HepG2 (cell line): ENCODE data around the gene MYLK3. TPM values are rescaled to one million over a fixed set of nuclear protein-coding genes. Genes with fewer than 3 reads are reported as not detected.

ENCODE experiments used
- ATAC-seq: fragments of 200-7000 bp; cut with Tn5 transposase; 3 replicates; pipeline ENCODE4 v1.9.1; 2020; ENCODE audit warnings: mild to moderate bottlenecking, moderate library complexity
- BruUV-seq: library from RNA; stranded (reverse); fragments of 400-500 nt; replicated peaks from 2 replicates; lab custom pipeline; 2021; lab: Mats Ljungman, UMichigan
- CTCF ChIA-PET: fragments of 300-600 bp; formaldehyde crosslinking; extraction: SDS; loops from one replicate; lab custom pipeline; 2021; ENCODE audit warnings: low total read pairs, inconsistent platforms, low intra/inter-chr PET ratio; lab: Yijun Ruan, JAX
- POLR2A ChIA-PET: fragments of 350-600 bp; sonication (Branson Sonifier 250); formaldehyde crosslinking; loops from one replicate; lab custom pipeline; 2020; ENCODE audit warnings: antibody characterized with exemption, inconsistent platforms; lab: Yijun Ruan, JAX
- DNase-seq: peaks from one replicate; pipeline ENCODE4 v3.0.0-alpha.2; 2015; ENCODE audit warnings: low spot score
- FAIRE-seq: peaks from 3 replicates; lab custom pipeline; 2011; peaks lifted over from hg19 to GRCh38; lab: Jason Lieb, UNC
- H2AFZ ChIP-seq: one replicate; pipeline ENCODE4 v1.6.1; 2011; ENCODE audit warnings: low read length, inconsistent platforms
- H3K27ac ChIP-seq: fragments of 300-600 bp; 3 replicates; pipeline ENCODE4 v1.8.0; 2011; ENCODE audit warnings: mixed run types, mild to moderate bottlenecking, mixed read lengths, low read length, inconsistent platforms; ENCODE audit not compliant: insufficient read depth; ENCODE audit errors: extremely low read length
- H3K27me3 ChIP-seq, 2 experiments: fragments of 200-600 bp in 1 of 2; 2 replicates in 1 of 2; 3 replicates in 1 of 2; pipeline versions ENCODE4 v1.6.0 to v1.8.0; 2011; ENCODE audit warnings: low read length in 2 of 2, mild to moderate bottlenecking in 2 of 2, moderate library complexity in 2 of 2, inconsistent platforms in 1 of 2; ENCODE audit not compliant: insufficient read depth in 2 of 2, control insufficient read depth in 1 of 2
- H3K36me3 ChIP-seq, 2 experiments: fragments of 200-600 bp in 1 of 2; replicated peaks in 1 of 2; 2 replicates in 1 of 2; 3 replicates in 1 of 2; pipeline versions ENCODE4 v1.5.1 to v1.8.0; 2011; ENCODE audit warnings: low read length in 2 of 2, inconsistent platforms in 1 of 2; ENCODE audit not compliant: insufficient read depth in 2 of 2, control insufficient read depth in 1 of 2
- H3K4me1 ChIP-seq: 2 replicates; pipeline ENCODE4 v1.5.1; 2012; ENCODE audit warnings: low read length, inconsistent platforms; ENCODE audit not compliant: insufficient read depth
- H3K4me2 ChIP-seq: 2 replicates; pipeline ENCODE4 v1.6.0; 2011; ENCODE audit warnings: low read depth, low read length, inconsistent platforms
- H3K4me3 ChIP-seq, 3 experiments: fragments of 200-600 bp in 1 of 3; sonication (generic), shearing (Covaris generic) in 1 of 3; replicated peaks in 1 of 3; 2 replicates each; pipeline ENCODE4 v1.5.1; 2011 to 2016; ENCODE audit warnings: low read length in 3 of 3, inconsistent platforms in 2 of 3, low read depth in 2 of 3, mild to moderate bottlenecking in 2 of 3, control low read depth in 1 of 3, mixed read lengths in 1 of 3; ENCODE audit not compliant: insufficient read depth in 1 of 3
- H3K79me2 ChIP-seq: one replicate; pipeline ENCODE4 v1.6.1; 2011; ENCODE audit warnings: low read length, inconsistent platforms; ENCODE audit not compliant: insufficient read depth
- H3K9ac ChIP-seq: 2 replicates; pipeline ENCODE4 v1.6.0; 2011; ENCODE audit warnings: mild to moderate bottlenecking, low read depth, low read length, inconsistent platforms; ENCODE audit not compliant: insufficient read depth
- H3K9me3 ChIP-seq: 2 replicates; pipeline ENCODE4 v1.5.1; 2012; ENCODE audit warnings: mild to moderate bottlenecking, low read length
- H4K20me1 ChIP-seq: 2 replicates; pipeline ENCODE4 v1.6.0; 2011; ENCODE audit warnings: inconsistent platforms, mild to moderate bottlenecking, low read length, moderate library complexity; ENCODE audit not compliant: insufficient read depth
- BCL6 ChIP-seq: IDR thresholded peaks from 2 replicates; pipeline ENCODE4 v1.6.1; 2016; ENCODE audit warnings: missing genetic modification reagents, missing compliant biosample characterization
- CBFB ChIP-seq: sonication (generic); formaldehyde crosslinking; IDR thresholded peaks from 2 replicates; pipeline ENCODE4 v1.4.0; 2020; ENCODE audit warnings: missing genetic modification reagents
- HNF4G ChIP-seq, 2 experiments: sonication (generic) in 1 of 2; formaldehyde crosslinking in 1 of 2; IDR thresholded peaks; 2 replicates each; pipeline versions ENCODE4 v1.4.0 to v1.6.1; 2011 to 2020; ENCODE audit warnings: borderline replicate concordance in 2 of 2, low read depth in 2 of 2, mild to moderate bottlenecking in 2 of 2, low read length in 1 of 2, missing genetic modification reagents in 1 of 2, moderate library complexity in 1 of 2
- JARID2 ChIP-seq: sonication (generic); formaldehyde crosslinking; IDR thresholded peaks from 2 replicates; pipeline ENCODE4 v1.8.1; 2023; ENCODE audit warnings: missing genetic modification reagents, inconsistent platforms; ENCODE audit not compliant: insufficient replicate concordance
- MEIS2 ChIP-seq: sonication (generic); formaldehyde crosslinking; IDR thresholded peaks from 2 replicates; pipeline ENCODE4 v1.9.0; 2021; ENCODE audit warnings: mild to moderate bottlenecking, missing genetic modification reagents
- NCOR1 ChIP-seq: fragments of 200-600 bp; sonication (generic); IDR thresholded peaks from 2 replicates; pipeline ENCODE4 v1.7.0; 2017; ENCODE audit warnings: antibody characterized with exemption, low read length, borderline replicate concordance
- PAXIP1 ChIP-seq: sonication (generic); formaldehyde crosslinking; conservative IDR thresholded peaks from 2 replicates; pipeline ENCODE4 v1.4.0; 2020; ENCODE audit warnings: mild to moderate bottlenecking, missing genetic modification reagents, moderate library complexity
- REL ChIP-seq: sonication (generic); formaldehyde crosslinking; conservative IDR thresholded peaks from 2 replicates; pipeline ENCODE4 v1.8.0; 2022; ENCODE audit warnings: mild to moderate bottlenecking, missing genetic modification reagents, moderate library complexity
- SALL2 ChIP-seq: sonication (generic); formaldehyde crosslinking; IDR thresholded peaks from 2 replicates; pipeline ENCODE4 v1.8.1; 2023; ENCODE audit warnings: mild to moderate bottlenecking, missing genetic modification reagents, inconsistent platforms
- SRSF1 ChIP-seq: fragments of 200-400 bp; formaldehyde crosslinking; optimal IDR thresholded peaks from 2 replicates; pipeline ENCODE3; 2017; ENCODE audit warnings: mild to moderate bottlenecking, low read depth, low read length, moderate library complexity
- ZFYVE20 ChIP-seq: sonication (generic); formaldehyde crosslinking; IDR thresholded peaks from 2 replicates; pipeline ENCODE4 v1.8.0; 2023; ENCODE audit warnings: low read depth, mild to moderate bottlenecking, moderate library complexity, missing genetic modification reagents, borderline replicate concordance
- ZNF230 ChIP-seq: sonication (generic); formaldehyde crosslinking; IDR thresholded peaks from 2 replicates; pipeline ENCODE4 v1.4.0; 2020; ENCODE audit warnings: mild to moderate bottlenecking, missing genetic modification reagents
- ZNF34 ChIP-seq: sonication (generic); formaldehyde crosslinking; IDR thresholded peaks from 2 replicates; pipeline ENCODE4 v1.4.0; 2020; ENCODE audit warnings: mild to moderate bottlenecking, missing genetic modification reagents, borderline replicate concordance
- ZNF432 ChIP-seq: sonication (generic); formaldehyde crosslinking; IDR thresholded peaks from 2 replicates; pipeline ENCODE4 v1.5.0; 2020; ENCODE audit warnings: missing genetic modification reagents, mild to moderate bottlenecking, borderline replicate concordance
- WGBS: methylation state at CpG from one replicate; pipeline ENCODE4 v1.1.6; 2017; ENCODE audit warnings: low lambda C conversion rate; 5-methylcytosine and 5-hydroxymethylcytosine counted together
- in situ Hi-C: cut with HindIII; loops from 2 replicates; pipeline ENCODE4 v1.10.0; 2017; ENCODE audit warnings: low pct_unique_long_range_greater_than_20kb; ENCODE audit not compliant: extremely low pct_ligation_motif_present
- intact Hi-C: fragments of 100-400 bp; cut with micrococcal nuclease; formaldehyde crosslinking; loops from one replicate; pipeline ENCODE4 v1.10.0; 2022; ENCODE audit not compliant: unreplicated experiment
- polyA plus RNA-seq, 8 experiments: library from polyadenylated mRNA; depleted of rRNA in 3 of 8; stranded (reverse) in 7 of 8; unstranded in 1 of 8; fragments of >200 nt; fragmentation: Illumina TruSeq in 4 of 8; extraction: Trizol in 4 of 8; gene quantifications; 2 replicates each; pipeline versions ENCODE4 v1.2.1 to v1.2.3, GENCODE V29; 2011 to 2016; ENCODE audit warnings: low read depth in 4 of 8, missing spikeins in 1 of 8, mixed read lengths in 1 of 8; ENCODE audit not compliant: insufficient read depth in 1 of 8
- total RNA-seq, 5 experiments: library from RNA; depleted of rRNA; stranded (reverse); fragments of >200 nt; fragmentation: Illumina TruSeq; extraction: Trizol; gene quantifications; 2 replicates each; pipeline ENCODE4 v1.2.3, GENCODE V29; 2016; ENCODE audit warnings: low read depth in 1 of 5
- TF ChIP-seq, protein P1 (sequence below): sonication (generic); formaldehyde crosslinking; IDR thresholded peaks from 2 replicates; pipeline ENCODE4 v1.4.0; 2020; ENCODE audit warnings: missing genetic modification reagents, borderline replicate concordance

MYLK3 gene
- total and polyA plus RNA-seq, 2 of the 13 experiments (the other 11 are each of a cell fraction or from before 2014, with no cell fraction given), result 0.04 to 0.18 TPM

- TF ChIP-seq, protein P1, sequence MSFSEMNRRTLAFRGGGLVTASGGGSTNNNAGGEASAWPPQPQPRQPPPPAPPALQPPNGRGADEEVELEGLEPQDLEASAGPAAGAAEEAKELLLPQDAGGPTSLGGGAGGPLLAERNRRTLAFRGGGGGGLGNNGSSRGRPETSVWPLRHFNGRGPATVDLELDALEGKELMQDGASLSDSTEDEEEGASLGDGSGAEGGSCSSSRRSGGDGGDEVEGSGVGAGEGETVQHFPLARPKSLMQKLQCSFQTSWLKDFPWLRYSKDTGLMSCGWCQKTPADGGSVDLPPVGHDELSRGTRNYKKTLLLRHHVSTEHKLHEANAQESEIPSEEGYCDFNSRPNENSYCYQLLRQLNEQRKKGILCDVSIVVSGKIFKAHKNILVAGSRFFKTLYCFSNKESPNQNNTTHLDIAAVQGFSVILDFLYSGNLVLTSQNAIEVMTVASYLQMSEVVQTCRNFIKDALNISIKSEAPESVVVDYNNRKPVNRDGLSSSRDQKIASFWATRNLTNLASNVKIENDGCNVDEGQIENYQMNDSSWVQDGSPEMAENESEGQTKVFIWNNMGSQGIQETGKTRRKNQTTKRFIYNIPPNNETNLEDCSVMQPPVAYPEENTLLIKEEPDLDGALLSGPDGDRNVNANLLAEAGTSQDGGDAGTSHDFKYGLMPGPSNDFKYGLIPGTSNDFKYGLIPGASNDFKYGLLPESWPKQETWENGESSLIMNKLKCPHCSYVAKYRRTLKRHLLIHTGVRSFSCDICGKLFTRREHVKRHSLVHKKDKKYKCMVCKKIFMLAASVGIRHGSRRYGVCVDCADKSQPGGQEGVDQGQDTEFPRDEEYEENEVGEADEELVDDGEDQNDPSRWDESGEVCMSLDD (CRISPR knock-in tag), result 0 out of 2 replicates have a peak, but pooled peaks have one; percentile 5
- TF ChIP-seq BCL6 (CRISPR knock-in tag) (peak; percentile 83), ZFYVE20 (CRISPR knock-in tag) (no peak), NCOR1 (peak; percentile 35; the same call in 1 of the 2 replicates), ZNF230 (CRISPR knock-in tag) (0 out of 2 replicates have a peak, but pooled peaks have one; percentile 55), ZNF432 (CRISPR knock-in tag) (no peak), REL (CRISPR knock-in tag) (0 out of 2 replicates have a peak, but pooled peaks have one; percentile 6)
- TF ChIP-seq, all 625 proteins: peak for 15
Observed at GRCh38 chr16:46688101-46688653, 60.0 kb downstream of the MYLK3 start (continued).

DNA sequence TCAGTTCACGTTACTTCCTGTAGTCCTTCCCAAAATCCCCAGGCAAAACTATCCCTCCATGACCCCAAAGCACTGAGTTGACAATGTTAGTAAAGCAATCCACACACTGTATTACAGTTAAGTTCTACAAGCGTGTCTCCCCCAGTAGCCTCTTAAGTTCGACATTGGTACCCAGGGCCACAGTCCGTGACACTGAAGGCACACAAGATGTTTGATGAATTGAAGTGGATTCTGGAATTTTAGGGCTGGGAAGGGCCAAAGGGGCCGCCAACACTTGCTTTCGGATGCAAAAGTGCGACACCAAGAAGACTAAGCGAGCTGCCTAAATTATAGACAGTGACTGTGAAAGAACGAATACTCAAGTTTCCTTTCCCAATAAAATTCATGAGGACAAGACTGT lies 60.7 kb downstream of the MYLK3 start:
- POLR2A ChIA-PET, result no interaction called here
- Histone ChIP-seq H3K4me3 (peak overlapping the region; percentile 85 to 96 (median 92)), H3K36me3 (no peaks in the 10 kb centered on the region), H4K20me1 (peaks cover 50% of the 10 kb centered on the region), H2AFZ (no peak overlapping the region), H3K27ac (peak overlapping the region; percentile 6), H3K27me3 (no peaks in the 10 kb centered on the region; a peak in 1 of 5 replicates), H3K9ac (peak overlapping the region; percentile 87), H3K4me2 (peak overlapping the region; percentile 86), H3K79me2 (peaks cover 85% of the 10 kb centered on the region), H3K4me1 (peaks cover 73% of the 10 kb centered on the region), H3K9me3 (no peaks in the 10 kb centered on the region)
- DNase-seq, result no peak
- intact Hi-C loops, result loop anchor here (5.0 kb wide), 1 partner anchor 115 kb away; no protein-coding TSS in a partner anchor
- ATAC-seq, result no peak
- no TSS peak for BruUV-seq
- in situ Hi-C loops, result loop anchor here (5.0 kb wide), 1 partner anchor 115 kb away; no protein-coding TSS in a partner anchor
- no peak for FAIRE-seq
- CTCF ChIA-PET, result interaction anchor here (2.6 kb wide), 1 partner anchor 14 kb away, joined by 21 read pairs; no protein-coding TSS in a partner anchor
- 49% methylated on average over 9 of the region's 9 CpGs for WGBS
- TF ChIP-seq SALL2 (no peak), ZNF34 (0 out of 2 replicates have a peak, but pooled peaks have one; percentile 9), SRSF1 (no peak), HNF4G (IDR thresholded peaks at IDR 0.05; ENCODE audit: borderline replicate concordance, low read depth, low read length) (no peak), HNF4G (CRISPR knock-in tag; IDR thresholded peaks at IDR 0.05; ENCODE audit: borderline replicate concordance, low read depth) (no peak), PAXIP1 (CRISPR knock-in tag) (0 out of 2 replicates have a peak, but pooled peaks have one; percentile 7), JARID2 (CRISPR knock-in tag) (no peak), MEIS2 (CRISPR knock-in tag) (no peak), CBFB (no peak)
